Measurements from ENCODE around the gene SOCS1. TPM values are rescaled to one million over a fixed set of nuclear protein-coding genes. Genes with fewer than 3 reads are reported as not detected.

Gene SOCS1
- total and polyA plus RNA-seq, 2 donors (not counting 3 experiments of a cell fraction or from before 2014, with no cell fraction given), result 1.1 to 1.7 TPM

DNA sequence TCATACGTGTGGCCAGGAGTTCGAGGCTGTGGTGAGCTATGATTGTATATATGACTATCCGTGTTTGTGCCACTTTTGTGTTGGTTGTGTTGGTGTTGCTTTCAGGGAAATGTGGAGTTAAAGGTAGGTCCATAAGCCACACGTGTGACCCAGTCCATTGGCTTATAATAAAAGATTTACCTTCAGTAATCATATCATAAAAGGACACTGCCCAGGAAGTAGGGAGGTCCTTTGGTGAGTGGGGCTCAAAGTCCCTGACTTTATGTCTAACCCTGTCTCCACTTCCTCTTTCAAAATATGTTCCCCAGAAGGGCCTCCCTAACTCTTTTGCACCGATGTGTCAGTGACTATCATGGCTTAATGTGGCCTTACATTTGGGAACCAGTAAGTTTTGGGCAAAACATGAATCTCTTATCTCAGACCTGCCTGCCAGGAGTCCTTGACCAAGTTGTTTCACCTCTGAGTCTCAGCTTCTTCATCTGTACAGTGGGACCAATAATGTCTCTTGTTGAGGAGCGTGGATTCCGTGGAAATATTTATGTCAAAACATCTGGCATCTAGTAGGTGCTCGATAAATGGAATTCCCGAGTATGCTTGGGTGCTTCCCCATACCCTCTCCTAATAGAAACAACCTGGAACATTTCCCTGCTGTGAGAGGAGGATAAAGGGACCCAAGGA lies 8.3 kb upstream of the SOCS1 start:
- no peaks in the 10 kb centered on the region for H4K20me1 ChIP-seq (replicated peaks; ENCODE audit: control insufficient read depth, extremely low read depth, insufficient read depth, low read length)
- no peaks in the 10 kb centered on the region for H3K9me1 ChIP-seq (replicated peaks; ENCODE audit: control insufficient read depth, extremely low read depth, insufficient read depth, low read length)
- H3K27ac ChIP-seq (ENCODE audit: insufficient read depth, low read depth, low read length), result no peak overlapping the region
- H3K79me2 ChIP-seq (ENCODE audit: control insufficient read depth, insufficient read depth, low read length), result no peaks in the 10 kb centered on the region
- H3K27me3 ChIP-seq (ENCODE audit: control insufficient read depth in 2 of 2, insufficient read depth in 2 of 2, low read length in 2 of 2), result no peaks in the 10 kb centered on the region
- no peaks in the 10 kb centered on the region for H3K36me3 ChIP-seq (ENCODE audit: control insufficient read depth in 2 of 2, extremely low read depth in 1 of 2, insufficient read depth in 2 of 2, low read length in 2 of 2)
- CTCF ChIA-PET, result interaction anchor here (0.6 to 1.4 kb wide), 4 partner anchors 10 to 94 kb away, joined by 3 to 7 read pairs (median 4); no protein-coding TSS in a partner anchor
- no peak overlapping the region for H3K4me2 ChIP-seq (ENCODE audit: insufficient read depth, low read length)
- FAIRE-seq (no peak), DNase-seq (ENCODE audit: low read depth, low spot score) (no peak)
- no peak overlapping the region for H3K4me3 ChIP-seq (replicated peaks in 1 of 3; ENCODE audit: insufficient read depth in 1 of 3, low read depth in 1 of 3, low read length in 3 of 3)
- no peaks in the 10 kb centered on the region for H3K4me1 ChIP-seq (ENCODE audit: control insufficient read depth, extremely low read depth, insufficient read depth, low read length)
- POLR2A ChIA-PET, result no interaction called here
- intact Hi-C loops (cut with micrococcal nuclease) (no loop called here), dilution Hi-C loops (cut with MboI; ENCODE audit: extremely low pct_ligation_motif_present, low sequenced_read_pairs) (no loop called here)
- H3K9ac ChIP-seq (replicated peaks; ENCODE audit: extremely low read depth, insufficient read depth, low read length), result no peak overlapping the region
- no peaks in the 10 kb centered on the region for H3K9me3 ChIP-seq (replicated peaks; ENCODE audit: control insufficient read depth, insufficient read depth, low read length)
- BruUV-seq (replicated peaks), result no TSS peak
- no peak overlapping the region for H2AFZ ChIP-seq (ENCODE audit: low read depth, low read length)
- TF ChIP-seq, protein P1, sequence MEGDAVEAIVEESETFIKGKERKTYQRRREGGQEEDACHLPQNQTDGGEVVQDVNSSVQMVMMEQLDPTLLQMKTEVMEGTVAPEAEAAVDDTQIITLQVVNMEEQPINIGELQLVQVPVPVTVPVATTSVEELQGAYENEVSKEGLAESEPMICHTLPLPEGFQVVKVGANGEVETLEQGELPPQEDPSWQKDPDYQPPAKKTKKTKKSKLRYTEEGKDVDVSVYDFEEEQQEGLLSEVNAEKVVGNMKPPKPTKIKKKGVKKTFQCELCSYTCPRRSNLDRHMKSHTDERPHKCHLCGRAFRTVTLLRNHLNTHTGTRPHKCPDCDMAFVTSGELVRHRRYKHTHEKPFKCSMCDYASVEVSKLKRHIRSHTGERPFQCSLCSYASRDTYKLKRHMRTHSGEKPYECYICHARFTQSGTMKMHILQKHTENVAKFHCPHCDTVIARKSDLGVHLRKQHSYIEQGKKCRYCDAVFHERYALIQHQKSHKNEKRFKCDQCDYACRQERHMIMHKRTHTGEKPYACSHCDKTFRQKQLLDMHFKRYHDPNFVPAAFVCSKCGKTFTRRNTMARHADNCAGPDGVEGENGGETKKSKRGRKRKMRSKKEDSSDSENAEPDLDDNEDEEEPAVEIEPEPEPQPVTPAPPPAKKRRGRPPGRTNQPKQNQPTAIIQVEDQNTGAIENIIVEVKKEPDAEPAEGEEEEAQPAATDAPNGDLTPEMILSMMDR (IDR thresholded peaks at IDR 0.05; ENCODE audit: extremely low read depth in 1 of 2, insufficient read depth in 1 of 2, low read depth in 1 of 2, low read length in 2 of 2), result no peak

DNA sequence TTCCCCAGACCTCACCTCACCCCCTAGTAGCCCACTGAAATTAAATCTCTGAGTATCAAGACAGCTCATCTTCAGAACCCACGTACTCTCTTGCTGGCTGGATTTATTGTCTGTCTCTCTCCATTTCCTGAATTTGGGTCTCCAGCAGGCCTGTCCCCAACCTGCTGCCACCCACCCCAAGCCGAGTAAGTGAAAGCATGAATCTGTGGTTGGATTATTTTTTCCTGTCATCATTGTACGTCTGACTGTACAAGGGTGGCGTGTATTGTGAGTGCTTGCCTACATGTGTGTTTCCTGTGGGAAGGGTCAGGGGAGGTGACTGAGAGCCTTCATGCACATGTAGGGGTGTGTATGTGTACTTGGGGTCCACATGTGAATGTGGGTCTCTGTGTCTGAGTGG lies 7.7 kb upstream of the SOCS1 start:
- no peak for DNase-seq (ENCODE audit: low read depth, low spot score)
- ChIA-PET CTCF (interaction anchor here (0.6 to 1.4 kb wide), 4 partner anchors 69 to 293 kb away, joined by 3 to 7 read pairs (median 3); no protein-coding TSS in a partner anchor), POLR2A (no interaction called here)
- Histone ChIP-seq H3K4me1 (ENCODE audit: control insufficient read depth, extremely low read depth, insufficient read depth, low read length) (no peaks in the 10 kb centered on the region), H3K79me2 (ENCODE audit: control insufficient read depth, insufficient read depth, low read length) (no peaks in the 10 kb centered on the region), H3K9me3 (replicated peaks; ENCODE audit: control insufficient read depth, insufficient read depth, low read length) (no peaks in the 10 kb centered on the region), H3K4me2 (ENCODE audit: insufficient read depth, low read length) (no peak overlapping the region), H4K20me1 (replicated peaks; ENCODE audit: control insufficient read depth, extremely low read depth, insufficient read depth, low read length) (no peaks in the 10 kb centered on the region), H2AFZ (ENCODE audit: low read depth, low read length) (no peak overlapping the region), H3K27me3 (ENCODE audit: control insufficient read depth in 2 of 2, insufficient read depth in 2 of 2, low read length in 2 of 2) (no peaks in the 10 kb centered on the region), H3K27ac (ENCODE audit: insufficient read depth, low read depth, low read length) (no peak overlapping the region), H3K4me3 (replicated peaks in 1 of 3; ENCODE audit: insufficient read depth in 1 of 3, low read depth in 1 of 3, low read length in 3 of 3) (no peak overlapping the region), H3K9ac (replicated peaks; ENCODE audit: extremely low read depth, insufficient read depth, low read length) (no peak overlapping the region), H3K36me3 (ENCODE audit: control insufficient read depth in 2 of 2, extremely low read depth in 1 of 2, insufficient read depth in 2 of 2, low read length in 2 of 2) (no peaks in the 10 kb centered on the region), H3K9me1 (replicated peaks; ENCODE audit: control insufficient read depth, extremely low read depth, insufficient read depth, low read length) (no peaks in the 10 kb centered on the region)
- dilution Hi-C loops (cut with MboI; ENCODE audit: extremely low pct_ligation_motif_present, low sequenced_read_pairs) (no loop called here), intact Hi-C loops (cut with micrococcal nuclease) (no loop called here)
- no peak for TF ChIP-seq POLR2A (IDR thresholded peaks at IDR 0.05; ENCODE audit: low read depth, low read length)
- TF ChIP-seq FOS (IDR thresholded peaks at IDR 0.05; ENCODE audit: borderline replicate concordance, insufficient read depth, low read length), result no peak
- TF ChIP-seq, protein P2, sequence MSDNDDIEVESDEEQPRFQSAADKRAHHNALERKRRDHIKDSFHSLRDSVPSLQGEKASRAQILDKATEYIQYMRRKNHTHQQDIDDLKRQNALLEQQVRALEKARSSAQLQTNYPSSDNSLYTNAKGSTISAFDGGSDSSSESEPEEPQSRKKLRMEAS (IDR thresholded peaks at IDR 0.05; ENCODE audit: insufficient read depth, insufficient read length), result no peak
- no peak for TF ChIP-seq POLR2AphosphoS5 (IDR thresholded peaks at IDR 0.05; ENCODE audit: insufficient read depth, low read depth, low read length)
- no peak for TF ChIP-seq MYC (IDR thresholded peaks at IDR 0.05; ENCODE audit: low read depth, low read length)
- TF ChIP-seq, protein P1 (IDR thresholded peaks at IDR 0.05; ENCODE audit: extremely low read depth in 1 of 2, insufficient read depth in 1 of 2, low read depth in 1 of 2, low read length in 2 of 2), result no peak
- TF ChIP-seq GATA2 (IDR thresholded peaks at IDR 0.05; ENCODE audit: insufficient read depth, insufficient read length, low read depth, low read length), result no peak
- no peak for TF ChIP-seq EZH2 (IDR thresholded peaks at IDR 0.05; ENCODE audit: borderline replicate concordance, low read depth, low read length, severe bottlenecking)
- no peak for TF ChIP-seq JUN (IDR thresholded peaks at IDR 0.05; ENCODE audit: borderline replicate concordance, insufficient read depth, insufficient read length, low read depth)
- BruUV-seq (replicated peaks), result no TSS peak
- no peak for FAIRE-seq
